Measurements from ENCODE around the gene ABCG2.

- TF ChIP-seq CTCF (conservative IDR thresholded peaks at IDR 0.05) (no peak), EZH2 (IDR thresholded peaks at IDR 0.05; ENCODE audit: low read depth) (no peak)
These were observed 50.9 kb downstream of the ABCG2 start for GRCh38 chr4:88107406-88108107.

Data from PC-9 (cell line).